Stomach (tissue), 9 donors: ENCODE data around the gene ATP5ME. TPM values are rescaled to one million over a fixed set of nuclear protein-coding genes. Genes with fewer than 3 reads are reported as not detected.
A peak's percentile ranks its signal among the peaks of the same experiment; 100 is the strongest.
"Not testable (repeated sequence)": the region's sequence is repeated elsewhere in the genome, so short reads cannot be mapped to it uniquely, and the experiment has no call there.

Source experiments
- DNase-seq, 2 donors: peaks; one replicate each; pipeline versions ENCODE4 v3.0.0 to v3.0.0-alpha.2; 2013 to 2019
- H3K27ac ChIP-seq, 5 donors: fragments of 200-600 bp in 4 of 5; sonication (generic) in 4 of 5; one replicate each; pipeline ENCODE4 v1.5.1; 2013 to 2019; ENCODE audit warnings: mild to moderate bottlenecking in 1 of 5, moderate library complexity in 1 of 5
- H3K27me3 ChIP-seq, 3 donors: fragments of 200-600 bp; sonication (generic); one replicate each; pipeline ENCODE4 v1.5.1; 2017 to 2019; ENCODE audit warnings: mixed run types in 1 of 3
- H3K36me3 ChIP-seq, 4 donors: fragments of 200-600 bp; sonication (generic); 1 replicate in 3 of 4; 2 replicates in 1 of 4; pipeline ENCODE4 v1.5.1; 2016 to 2019
- H3K4me1 ChIP-seq, 4 donors: fragments of 200-600 bp; sonication (generic); one replicate each; pipeline ENCODE4 v1.5.1; 2016 to 2019
- H3K4me3 ChIP-seq, 4 donors: fragments of 200-600 bp; sonication (generic) in 3 of 4; one replicate each; pipeline ENCODE4 v1.5.1; 2016 to 2019; ENCODE audit warnings: mild to moderate bottlenecking in 1 of 4
- H3K9me3 ChIP-seq, 4 donors: fragments of 200-600 bp; sonication (generic); one replicate each; pipeline ENCODE4 v1.5.1; 2016 to 2019
- EP300 ChIP-seq: sonication (generic); formaldehyde crosslinking; IDR thresholded peaks from one replicate; pipeline ENCODE4 v1.6.1; 2017; ENCODE audit warnings: antibody characterized with exemption
- POLR2A ChIP-seq, 4 donors: fragments of 450-650 bp; IDR thresholded peaks; one replicate each; pipeline ENCODE4 v1.6.1; 2016; ENCODE audit warnings: antibody characterized with exemption in 4 of 4, control low read depth in 2 of 4, mild to moderate bottlenecking in 1 of 4, moderate library complexity in 1 of 4
- POLR2AphosphoS5 ChIP-seq, 3 donors: sonication (generic); formaldehyde crosslinking; IDR thresholded peaks; one replicate each; pipeline ENCODE4 v1.6.1; 2016; ENCODE audit warnings: antibody characterized with exemption in 3 of 3
- WGBS, 5 donors: extraction: QIAGEN DNeasy Blood & Tissue Kit in 3 of 5; methylation state at CpG; one replicate each; pipeline versions ENCODE4 v1.1.5 to v1.1.7; 2013 to 2018; 5-methylcytosine and 5-hydroxymethylcytosine counted together
- intact Hi-C: fragments of 100-400 bp; cut with DNase I; formaldehyde crosslinking; loops from one replicate; pipeline ENCODE4 v1.15.1; 2023; ENCODE audit warnings: low total_unique reads
- polyA plus RNA-seq, 3 donors: library from polyadenylated mRNA; stranded (reverse); fragments of 200-250 nt; gene quantifications; one replicate each; pipeline ENCODE4 v1.2.3, GENCODE V29; 2013
- total RNA-seq, 5 donors: library from RNA; depleted of rRNA; stranded (reverse); fragments of >200 nt; gene quantifications; one replicate each; pipeline versions ENCODE4 v1.1.0 to v1.2.3, GENCODE V29; 2014 to 2016
- TF ChIP-seq, protein P1 (sequence below), 7 experiments: fragments of 450-650 bp in 4 of 7; fragments of 200-600 bp in 3 of 7; sonication (generic) in 3 of 7; IDR thresholded peaks; one replicate each; pipeline ENCODE4 v1.5.1; 2016 to 2019; ENCODE audit warnings: antibody characterized with exemption in 7 of 7, control low read depth in 2 of 7, mild to moderate bottlenecking in 1 of 7
- donor health status: healthy with polysubstance abuse.
- donor health status: Bipolar disorder and iron deficiency.
- donor health status: healthy.

The ATP5ME gene
- total and polyA plus RNA-seq, 8 donors = 8.0 to 876 (median 471) TPM

DNA sequence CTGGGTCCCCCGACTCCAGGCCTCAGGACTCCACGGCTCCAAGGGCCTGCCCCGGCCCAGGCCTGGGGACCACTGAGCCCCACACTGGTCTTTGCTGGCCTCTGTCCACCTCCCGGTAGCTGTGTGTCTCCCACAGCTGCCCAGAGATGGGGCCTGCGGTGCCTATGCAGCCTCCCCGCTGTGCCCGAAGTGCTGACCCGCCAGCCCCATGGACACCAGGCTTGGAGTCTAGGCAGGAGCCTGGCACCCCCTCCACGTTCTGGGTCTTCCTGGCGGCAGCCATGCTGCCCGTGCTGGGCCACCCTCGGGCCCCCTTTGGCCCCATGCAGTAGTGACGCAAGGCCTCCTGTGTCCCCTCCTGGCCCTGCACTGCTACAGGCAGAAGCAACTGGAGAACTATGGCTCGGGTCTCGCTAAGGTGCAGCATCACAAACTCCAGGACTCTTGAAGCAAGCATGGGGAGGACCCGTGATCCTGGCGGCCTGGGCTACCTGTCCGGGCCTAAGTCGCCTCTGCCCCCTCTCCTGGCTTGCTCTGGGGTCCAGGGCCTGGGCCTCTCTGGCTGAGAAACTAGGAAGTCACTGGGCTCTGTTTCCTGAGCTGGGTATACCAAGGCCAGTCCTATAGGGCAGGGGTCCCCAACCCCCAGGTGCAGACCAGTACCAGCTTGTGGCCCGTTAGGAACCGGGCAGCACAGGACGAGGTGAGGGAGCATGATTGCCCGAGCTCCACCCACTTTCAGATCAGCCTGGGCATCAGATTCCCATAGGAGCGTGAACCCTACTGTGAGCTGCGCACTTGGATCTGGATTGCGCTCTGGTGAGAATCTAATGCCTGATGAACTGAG is 1.2 kb upstream of the ATP5ME start:
- H3K27me3 ChIP-seq = peaks cover 0 to 16% (median 0%) of the 10 kb centered on the region in 3 donors
- no peak for DNase-seq
- H3K4me1 ChIP-seq = peaks cover 19 to 56% (median 51%) of the 10 kb centered on the region in 4 donors
- TF ChIP-seq POLR2A (IDR thresholded peaks at IDR 0.05) (no peak), EP300 (no peak), POLR2AphosphoS5 (IDR thresholded peaks at IDR 0.05) (no peak)
- TF ChIP-seq, protein P1, sequence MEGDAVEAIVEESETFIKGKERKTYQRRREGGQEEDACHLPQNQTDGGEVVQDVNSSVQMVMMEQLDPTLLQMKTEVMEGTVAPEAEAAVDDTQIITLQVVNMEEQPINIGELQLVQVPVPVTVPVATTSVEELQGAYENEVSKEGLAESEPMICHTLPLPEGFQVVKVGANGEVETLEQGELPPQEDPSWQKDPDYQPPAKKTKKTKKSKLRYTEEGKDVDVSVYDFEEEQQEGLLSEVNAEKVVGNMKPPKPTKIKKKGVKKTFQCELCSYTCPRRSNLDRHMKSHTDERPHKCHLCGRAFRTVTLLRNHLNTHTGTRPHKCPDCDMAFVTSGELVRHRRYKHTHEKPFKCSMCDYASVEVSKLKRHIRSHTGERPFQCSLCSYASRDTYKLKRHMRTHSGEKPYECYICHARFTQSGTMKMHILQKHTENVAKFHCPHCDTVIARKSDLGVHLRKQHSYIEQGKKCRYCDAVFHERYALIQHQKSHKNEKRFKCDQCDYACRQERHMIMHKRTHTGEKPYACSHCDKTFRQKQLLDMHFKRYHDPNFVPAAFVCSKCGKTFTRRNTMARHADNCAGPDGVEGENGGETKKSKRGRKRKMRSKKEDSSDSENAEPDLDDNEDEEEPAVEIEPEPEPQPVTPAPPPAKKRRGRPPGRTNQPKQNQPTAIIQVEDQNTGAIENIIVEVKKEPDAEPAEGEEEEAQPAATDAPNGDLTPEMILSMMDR (IDR thresholded peaks at IDR 0.05) = no peak
- intact Hi-C loops = no loop called here
- no peaks in the 10 kb centered on the region for H3K9me3 ChIP-seq
- peaks cover 15 to 28% (median 27%) of the 10 kb centered on the region in 4 donors for H3K36me3 ChIP-seq
- H3K27ac ChIP-seq = peak overlapping the region; percentile 93 to 99 (median 97)
- WGBS, 5 donors = 55 to 64% (median 59%) methylated on average over 21 to 26 of the region's 26 CpGs
- peak overlapping the region; percentile 81 to 96 (median 88) for H3K4me3 ChIP-seq

DNA sequence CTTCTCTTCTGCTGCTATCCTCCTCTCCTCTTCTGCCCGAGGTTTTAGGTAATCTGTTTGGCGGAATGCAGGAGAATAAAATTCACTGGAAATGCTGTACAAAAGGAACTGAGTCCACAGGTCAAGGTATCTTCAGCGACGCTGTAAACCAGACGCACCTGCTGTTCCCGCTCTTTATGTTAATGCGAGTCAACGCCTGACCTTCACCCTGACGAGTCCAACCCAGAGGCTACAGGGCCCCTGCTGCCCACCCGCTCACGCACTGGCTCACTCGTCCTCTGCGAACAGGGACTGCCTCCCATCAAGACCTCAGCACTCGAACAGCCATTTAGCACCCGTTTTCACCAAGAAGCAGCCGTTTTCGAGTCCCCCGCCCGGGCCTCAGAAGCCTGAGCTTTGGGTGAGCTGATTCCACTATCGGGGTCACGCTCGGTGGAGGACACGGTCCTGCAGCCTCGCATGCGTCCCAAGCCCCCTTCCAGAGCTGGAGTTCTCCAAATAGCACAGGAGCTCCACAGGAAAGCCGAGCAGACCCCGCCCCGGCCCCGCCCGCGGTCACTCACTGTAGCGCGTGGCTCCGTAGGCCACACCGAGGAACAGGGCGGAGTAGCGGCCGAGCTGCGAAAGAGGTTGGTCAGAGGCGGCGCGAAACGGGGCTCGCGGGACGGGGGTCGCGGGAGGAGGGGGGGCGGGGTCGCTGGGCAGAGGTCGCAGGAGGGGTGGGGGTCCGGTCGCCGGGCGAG is 556 bp downstream of the ATP5ME start:
- peak; percentile 53 to 73 for DNase-seq
- Histone ChIP-seq H3K4me1 (peaks cover 17 to 49% (median 47%) of the 10 kb centered on the region in 4 donors), H3K27ac (peak overlapping the region; percentile 53 to 99 (median 97)), H3K4me3 (peak overlapping the region; percentile 81 to 96 (median 88)), H3K27me3 (peaks cover 0 to 1% (median 0%) of the 10 kb centered on the region in 3 donors), H3K9me3 (no peaks in the 10 kb centered on the region), H3K36me3 (peaks cover 15 to 31% (median 28%) of the 10 kb centered on the region in 4 donors)
- no peak for TF ChIP-seq POLR2AphosphoS5 (IDR thresholded peaks at IDR 0.05)
- no peak for TF ChIP-seq POLR2A (IDR thresholded peaks at IDR 0.05)
- TF ChIP-seq, protein P1 (IDR thresholded peaks at IDR 0.05) = no peak
- TF ChIP-seq EP300 = no peak
- intact Hi-C loops = no loop called here
- 4 to 13% (median 9%) methylated on average over 23 to 55 of the region's 55 CpGs for WGBS, 5 donors

DNA sequence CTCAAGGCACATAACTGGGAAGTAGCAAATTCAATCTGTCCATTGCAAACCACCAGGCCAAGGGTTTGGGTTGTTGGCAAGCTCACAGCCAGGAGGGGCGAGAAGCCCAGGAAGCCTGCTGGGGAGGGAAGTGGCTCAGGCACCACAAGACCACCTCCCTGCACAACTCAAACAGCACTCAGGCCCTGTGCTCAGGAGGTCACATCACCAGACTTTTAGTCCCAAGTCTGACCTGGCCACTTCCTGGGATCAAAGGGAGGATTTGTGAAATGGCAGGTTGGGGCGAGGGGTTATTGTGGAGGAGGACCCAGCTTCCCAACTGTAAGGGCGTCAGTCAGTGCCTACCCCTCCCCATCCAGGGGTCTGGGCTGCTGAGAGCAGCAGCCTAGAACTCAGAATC is 2.3 kb downstream of the ATP5ME start:
- peaks cover 15 to 31% (median 28%) of the 10 kb centered on the region in 4 donors for H3K36me3 ChIP-seq
- TF ChIP-seq POLR2AphosphoS5 (IDR thresholded peaks at IDR 0.05) (no peak), EP300 (no peak), POLR2A (IDR thresholded peaks at IDR 0.05) (no peak)
- TF ChIP-seq, protein P1 (IDR thresholded peaks at IDR 0.05) = no peak

DNA sequence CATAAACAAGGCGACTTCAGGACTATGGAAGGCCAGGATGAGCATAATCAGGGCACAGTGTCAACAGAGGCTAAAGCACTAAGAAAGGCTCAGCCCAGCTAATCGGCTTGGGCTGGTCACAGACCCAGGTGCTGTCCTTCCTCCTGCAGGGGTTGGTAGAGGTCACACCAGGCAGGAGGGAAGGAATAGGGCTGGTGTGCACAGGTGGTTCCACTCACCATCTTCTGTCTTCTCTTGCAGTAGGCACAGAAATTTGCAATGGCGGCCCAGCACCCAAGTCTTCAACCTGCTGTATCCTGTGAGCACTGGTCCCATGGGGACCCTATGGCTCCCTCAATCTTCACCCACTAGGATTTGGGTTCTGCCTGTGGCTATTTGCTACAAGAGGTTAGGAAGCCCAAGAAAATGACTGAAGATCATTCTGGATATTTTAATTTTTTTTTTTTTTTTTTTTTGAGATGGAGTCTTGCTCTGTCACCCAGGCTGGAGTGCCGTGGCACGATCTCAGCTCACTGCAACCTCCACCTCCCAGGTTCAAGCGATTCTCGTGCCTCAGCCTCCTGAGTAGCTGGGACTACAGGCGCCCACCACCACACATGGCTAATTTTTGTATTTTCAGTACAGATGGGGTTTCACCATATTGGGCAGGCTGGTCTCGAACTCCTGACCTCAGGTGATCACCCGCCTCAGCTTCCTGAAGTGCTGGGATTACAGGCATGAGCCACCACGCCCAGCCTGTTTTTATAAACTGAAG is 4.1 kb downstream of the ATP5ME start:
- H3K9me3 ChIP-seq, H3K4me3 ChIP-seq, H3K27ac ChIP-seq, intact Hi-C loops, H3K27me3 ChIP-seq, DNase-seq: not testable (repeated sequence)
- H3K4me1 ChIP-seq = peaks cover 11 to 17% (median 17%) of the 10 kb centered on the region in 4 donors
- WGBS, 5 donors = 90 to 95% (median 94%) methylated on average over 11 of the region's 11 CpGs
- peaks cover 15 to 31% (median 28%) of the 10 kb centered on the region in 4 donors for H3K36me3 ChIP-seq

More for the DNA sequence above, 2.3 kb downstream of the ATP5ME start:
- Histone ChIP-seq H3K4me3 (no peak overlapping the region), H3K9me3 (no peaks in the 10 kb centered on the region), H3K27me3 (no peaks in the 10 kb centered on the region), H3K27ac (no peak overlapping the region), H3K4me1 (peaks cover 17 to 33% (median 33%) of the 10 kb centered on the region in 4 donors)
- intact Hi-C loops = no loop called here
- 86 to 98% (median 95%) methylated on average over 3 of the region's 3 CpGs for WGBS, 5 donors
- DNase-seq = no peak

DNA sequence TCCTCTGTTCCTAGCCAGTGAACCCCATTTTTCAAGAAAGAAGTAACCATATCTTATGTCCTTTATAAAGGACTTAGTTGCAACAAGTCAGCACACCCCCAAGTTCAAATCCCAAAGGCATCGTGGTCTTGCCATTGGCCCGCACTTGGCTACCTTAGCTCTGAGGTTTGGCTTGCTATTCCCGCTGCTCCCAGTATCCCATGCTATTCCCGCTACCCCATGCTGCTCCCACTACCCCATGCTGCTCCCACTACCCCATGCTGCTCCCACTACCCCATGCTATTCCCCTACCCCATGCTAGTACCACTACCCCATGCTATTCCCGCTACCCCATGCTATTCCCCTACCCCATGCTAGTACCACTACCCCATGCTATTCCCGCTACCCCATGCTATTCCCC is 5.9 kb downstream of the ATP5ME start:
- H3K9me3 ChIP-seq, H3K27ac ChIP-seq, H3K4me3 ChIP-seq, DNase-seq, intact Hi-C loops: not testable (repeated sequence)
- 79 to 93% (median 91%) methylated on average over 6 of the region's 6 CpGs for WGBS, 5 donors
- peaks cover 0 to 20% (median 6%) of the 10 kb centered on the region in 3 donors for H3K27me3 ChIP-seq
- peaks cover 9 to 22% (median 21%) of the 10 kb centered on the region in 4 donors for H3K4me1 ChIP-seq
- H3K36me3 ChIP-seq = peaks cover 15 to 31% (median 28%) of the 10 kb centered on the region in 4 donors
